HEK293T (cell line): ENCODE results near the gene MAGEA8.

Experiments
- ARNT ChIP-seq: fragments of 450-650 bp; IDR thresholded peaks from 2 replicates; pipeline ENCODE4 v1.6.1; 2017; ENCODE audit warnings: mild to moderate bottlenecking
- BHLHE40 ChIP-seq: fragments of 450-650 bp; IDR thresholded peaks from 2 replicates; pipeline ENCODE4 v1.6.1; 2016; ENCODE audit warnings: mild to moderate bottlenecking, moderate library complexity, borderline replicate concordance
- FOXK2 ChIP-seq: fragments of 450-650 bp; IDR thresholded peaks from 2 replicates; pipeline ENCODE4 v1.6.1; 2016; ENCODE audit warnings: mild to moderate bottlenecking
- FOXM1 ChIP-seq: fragments of 450-650 bp; IDR thresholded peaks from 2 replicates; pipeline ENCODE4 v1.6.1; 2017; ENCODE audit warnings: mild to moderate bottlenecking, borderline replicate concordance
- HDGF ChIP-seq: fragments of 450-650 bp; IDR thresholded peaks from 2 replicates; pipeline ENCODE4 v1.6.1; 2017; ENCODE audit warnings: antibody characterized with exemption, borderline replicate concordance
- L3MBTL2 ChIP-seq: fragments of 450-650 bp; conservative IDR thresholded peaks from 2 replicates; pipeline ENCODE4 v1.6.1; 2016; ENCODE audit warnings: mild to moderate bottlenecking
- LEF1 ChIP-seq: fragments of 450-650 bp; IDR thresholded peaks from 2 replicates; pipeline ENCODE4 v1.6.1; 2017; ENCODE audit warnings: mild to moderate bottlenecking, borderline replicate concordance
- NFRKB ChIP-seq: fragments of 450-650 bp; IDR thresholded peaks from 2 replicates; pipeline ENCODE4 v1.6.1; 2016; ENCODE audit warnings: mild to moderate bottlenecking, moderate library complexity
- SP1 ChIP-seq: fragments of 450-650 bp; IDR thresholded peaks from 2 replicates; pipeline ENCODE4 v1.6.1; 2017
- SUZ12 ChIP-seq: fragments of 450-650 bp; IDR thresholded peaks from 2 replicates; pipeline ENCODE4 v1.6.1; 2016; ENCODE audit warnings: mild to moderate bottlenecking
- ZNF384 ChIP-seq: fragments of 450-650 bp; IDR thresholded peaks from 2 replicates; pipeline ENCODE4 v1.6.1; 2016
- TF ChIP-seq, protein P1 (sequence below): fragments of 450-650 bp; IDR thresholded peaks from 2 replicates; pipeline ENCODE4 v1.6.1; 2016

DNA sequence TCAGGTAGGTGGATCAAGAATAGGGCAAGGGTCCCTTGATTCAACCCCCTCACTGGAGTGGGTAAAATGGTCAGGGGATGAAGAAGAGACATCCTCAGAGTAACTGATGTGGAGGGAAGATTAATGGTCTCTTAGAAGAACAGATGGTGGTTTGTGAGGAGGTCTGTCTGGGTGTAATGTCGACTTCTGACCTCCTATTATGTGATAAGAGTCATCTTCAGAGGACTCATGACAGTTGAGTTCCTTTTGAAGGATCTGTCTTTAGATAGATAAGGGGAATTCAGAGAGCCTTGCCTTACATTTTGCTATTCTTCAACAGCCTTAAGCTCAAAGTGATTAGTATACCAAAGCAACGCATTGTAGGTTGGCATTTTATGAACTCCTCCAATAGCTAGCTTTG lies 27.1 kb upstream of the MAGEA8 start:
- TF ChIP-seq, protein P1, sequence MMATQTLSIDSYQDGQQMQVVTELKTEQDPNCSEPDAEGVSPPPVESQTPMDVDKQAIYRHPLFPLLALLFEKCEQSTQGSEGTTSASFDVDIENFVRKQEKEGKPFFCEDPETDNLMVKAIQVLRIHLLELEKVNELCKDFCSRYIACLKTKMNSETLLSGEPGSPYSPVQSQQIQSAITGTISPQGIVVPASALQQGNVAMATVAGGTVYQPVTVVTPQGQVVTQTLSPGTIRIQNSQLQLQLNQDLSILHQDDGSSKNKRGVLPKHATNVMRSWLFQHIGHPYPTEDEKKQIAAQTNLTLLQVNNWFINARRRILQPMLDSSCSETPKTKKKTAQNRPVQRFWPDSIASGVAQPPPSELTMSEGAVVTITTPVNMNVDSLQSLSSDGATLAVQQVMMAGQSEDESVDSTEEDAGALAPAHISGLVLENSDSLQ: no peak
- TF ChIP-seq SUZ12: no peak
- TF ChIP-seq HDGF: no peak
- no peak for TF ChIP-seq BHLHE40
- TF ChIP-seq NFRKB: no peak
- no peak for TF ChIP-seq FOXK2
- no peak for TF ChIP-seq L3MBTL2
- no peak for TF ChIP-seq FOXM1
- TF ChIP-seq ARNT: no peak
- no peak for TF ChIP-seq LEF1
- TF ChIP-seq ZNF384: no peak
- no peak for TF ChIP-seq SP1
